HepG2 (cell line): ENCODE measurements around the gene COL8A2.

ENCODE experiments used
- CTCF ChIP-seq: sonication (generic); formaldehyde crosslinking; IDR thresholded peaks from 2 replicates; pipeline ENCODE4 v1.5.0; 2020; ENCODE audit warnings: mild to moderate bottlenecking, missing genetic modification reagents, moderate library complexity
- HES4 ChIP-seq: sonication (generic); formaldehyde crosslinking; IDR thresholded peaks from 2 replicates; pipeline ENCODE4 v1.9.0; 2021; ENCODE audit warnings: mild to moderate bottlenecking, missing genetic modification reagents, borderline replicate concordance
- MAX ChIP-seq: IDR thresholded peaks from 2 replicates; pipeline ENCODE4 v1.6.1; 2012; ENCODE audit warnings: inconsistent platforms
- RFX5 ChIP-seq: IDR thresholded peaks from 2 replicates; pipeline ENCODE4 v1.6.1; 2011; ENCODE audit warnings: low read depth, low read length, improper control_type of control experiment
- ZNF740 ChIP-seq: sonication (generic); formaldehyde crosslinking; IDR thresholded peaks from 2 replicates; pipeline ENCODE4 v1.4.0; 2020; ENCODE audit warnings: missing genetic modification reagents

GRCh38 chr1:36139521-36139920, 14.5 kb upstream of the COL8A2 start:
- TF ChIP-seq MAX (no peak), CTCF (CRISPR knock-in tag) (no peak), HES4 (CRISPR knock-in tag) (no peak), ZNF740 (CRISPR knock-in tag) (no peak), RFX5 (no peak)
